LNCAP (cell line): ENCODE data around the gene DCLK2.

Source experiments
- CTCF ChIP-seq: fragments of 450-650 bp; IDR thresholded peaks from 2 replicates; pipeline ENCODE4 v1.5.1; 2017; ENCODE audit warnings: mild to moderate bottlenecking

Gene DCLK2

GRCh38 chr4:150252741-150253140 is 174.5 kb downstream of the DCLK2 start:
- no peak for TF ChIP-seq CTCF

- TF ChIP-seq CTCF: no peak
Measured at GRCh38 chr4:150253416-150253815, 175.2 kb downstream of the DCLK2 start.

GRCh38 chr4:150253965-150254630 is 175.9 kb downstream of the DCLK2 start:
- no peak for TF ChIP-seq CTCF

GRCh38 chr4:150255610-150256224 is 177.5 kb downstream of the DCLK2 start:
- TF ChIP-seq CTCF: no peak

GRCh38 chr4:150256225-150256620 is 178.0 kb downstream of the DCLK2 start:
- TF ChIP-seq CTCF: no peak

- TF ChIP-seq CTCF: no peak
Measured at GRCh38 chr4:150256841-150257730, 178.8 kb downstream of the DCLK2 start.

GRCh38 chr4:150258569-150258968 is 180.3 kb downstream of the DCLK2 start:
- TF ChIP-seq CTCF: no peak
